Measurements from ENCODE around the gene PPFIA3. TPM values are rescaled to one million over a fixed set of nuclear protein-coding genes. Genes with fewer than 3 reads are reported as not detected.

The PPFIA3 gene
- total RNA-seq, 1 experiment from 2014 or later, result 8.3 TPM

GRCh38 chr19:49148044-49148682, 28.8 kb downstream of the PPFIA3 start:
- no TSS peak for BruUV-seq (replicated peaks)
- Histone ChIP-seq H3K27ac (no peak overlapping the region), H2AFZ (no peak overlapping the region), H3K9me2 (ENCODE audit: insufficient read depth) (no peaks in the 10 kb centered on the region), H4K20me1 (ENCODE audit: insufficient read depth) (no peaks in the 10 kb centered on the region), H3K36me3 (ENCODE audit: low read depth) (no peaks in the 10 kb centered on the region), H3K4me3 (peak overlapping the region; percentile 88; the same call in 1 of the 2 replicates), H3K4me2 (peak overlapping the region; percentile 99), H3K79me2 (ENCODE audit: low read depth) (no peaks in the 10 kb centered on the region), H3K27me3 (ENCODE audit: insufficient read depth, low read depth) (no peaks in the 10 kb centered on the region), H3K9me3 (ENCODE audit: insufficient read depth, low read depth) (no peaks in the 10 kb centered on the region), H3F3A (ENCODE audit: insufficient read depth, low read depth) (peaks cover 24% of the 10 kb centered on the region; the same call in 1 of the 2 replicates), H3K4me1 (replicated peaks; ENCODE audit: insufficient read depth) (peaks cover 16% of the 10 kb centered on the region; the same call in 1 of the 2 replicates)
- no peak for DNase-seq
- ChIA-PET CTCF (no interaction called here), POLR2A (ENCODE audit: unreplicated experiment) (interaction anchor here (0.6 kb wide), 1 partner anchor 54 kb away, joined by 6 read pairs; no protein-coding TSS in a partner anchor)
- intact Hi-C loops (cut with micrococcal nuclease; ENCODE audit: unreplicated experiment), result loop anchor here (2.0 kb wide), 1 partner anchor 29 kb away; the partner anchor contains the start of genes C19orf73 and PPFIA3
- no peak for TF ChIP-seq CTCF (conservative IDR thresholded peaks at IDR 0.05)
- no peak for TF ChIP-seq EZH2 (IDR thresholded peaks at IDR 0.05; ENCODE audit: low read depth)

DNA sequence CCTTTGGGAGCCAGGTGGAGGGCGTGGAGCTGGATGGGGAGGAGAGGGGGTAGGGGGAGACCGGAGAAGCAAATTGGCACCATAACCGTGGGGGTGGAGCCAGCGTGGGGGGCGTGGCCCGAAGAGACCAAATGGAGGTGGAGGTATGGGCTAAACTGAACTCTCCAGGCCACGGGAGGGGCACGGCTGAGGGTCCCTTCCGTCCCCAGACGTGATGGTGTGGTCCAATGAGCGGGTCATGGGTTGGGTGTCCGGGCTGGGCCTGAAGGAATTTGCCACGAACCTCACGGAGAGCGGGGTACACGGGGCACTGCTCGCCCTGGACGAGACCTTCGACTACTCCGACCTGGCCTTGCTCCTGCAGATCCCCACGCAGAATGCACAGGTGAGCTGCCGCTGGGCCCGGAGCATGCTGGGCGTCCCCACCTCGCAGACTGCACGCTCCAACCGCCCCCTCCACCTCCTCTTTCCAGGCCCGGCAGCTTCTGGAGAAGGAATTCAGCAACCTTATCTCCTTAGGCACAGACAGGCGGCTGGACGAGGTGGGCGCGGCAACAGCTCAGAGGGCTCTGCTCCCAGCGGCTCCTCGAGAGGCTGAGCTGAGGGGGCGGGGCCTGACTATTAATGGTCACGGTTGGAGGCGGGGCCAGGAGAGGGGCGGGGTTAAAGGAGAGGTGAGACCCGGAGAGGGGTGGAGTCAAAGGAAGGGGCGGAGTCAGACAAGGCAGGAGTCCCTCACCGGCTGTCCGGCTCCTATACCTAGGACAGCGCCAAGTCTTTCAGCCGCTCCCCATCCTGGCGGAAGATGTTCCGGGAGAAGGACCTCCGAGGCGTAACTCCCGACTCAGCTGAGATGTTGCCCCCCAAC, 29.7 kb downstream of the PPFIA3 start:
- CTCF ChIA-PET, result interaction anchor here (0.6 to 0.9 kb wide), 4 partner anchors 50 to 354 kb away, joined by 3 to 7 read pairs (median 5); no protein-coding TSS in a partner anchor
- TF ChIP-seq CTCF (conservative IDR thresholded peaks at IDR 0.05), result no peak
- no TSS peak for BruUV-seq (replicated peaks)
- H2AFZ ChIP-seq, result peak overlapping the region; percentile 92
- H3F3A ChIP-seq (ENCODE audit: insufficient read depth, low read depth), result peaks cover 24% of the 10 kb centered on the region; the same call in 1 of the 2 replicates
- no peaks in the 10 kb centered on the region for H3K9me2 ChIP-seq (ENCODE audit: insufficient read depth)
- H3K4me3 ChIP-seq, result peak overlapping the region; percentile 88
- intact Hi-C loops (cut with micrococcal nuclease; ENCODE audit: unreplicated experiment), result loop anchor here (2.0 kb wide), 1 partner anchor 30 kb away; the partner anchor contains the start of genes C19orf73 and PPFIA3
- POLR2A ChIA-PET (ENCODE audit: unreplicated experiment), result interaction anchor here (0.6 kb wide), 4 partner anchors 16 to 76 kb away, joined by 5 to 15 read pairs (median 10); no protein-coding TSS in a partner anchor
- peak overlapping the region; percentile 99 for H3K4me2 ChIP-seq
- 0 out of 2 replicates have a peak overlapping the region, but pooled peaks have one; percentile 37 for H3K27ac ChIP-seq
- H4K20me1 ChIP-seq (ENCODE audit: insufficient read depth), result no peaks in the 10 kb centered on the region
- no peaks in the 10 kb centered on the region for H3K9me3 ChIP-seq (ENCODE audit: insufficient read depth, low read depth)
- no peaks in the 10 kb centered on the region for H3K79me2 ChIP-seq (ENCODE audit: low read depth)
- H3K36me3 ChIP-seq (ENCODE audit: low read depth), result no peaks in the 10 kb centered on the region
- H3K4me1 ChIP-seq (replicated peaks; ENCODE audit: insufficient read depth), result peaks cover 16% of the 10 kb centered on the region; the same call in 1 of the 2 replicates
- DNase-seq, result peak; percentile 95 to 100
- H3K27me3 ChIP-seq (ENCODE audit: insufficient read depth, low read depth), result no peaks in the 10 kb centered on the region

GRCh38 chr19:49149652-49150105, 30.3 kb downstream of the PPFIA3 start:
- peak; percentile 61 to 70 for DNase-seq
- H3K27me3 ChIP-seq (ENCODE audit: insufficient read depth, low read depth), result no peaks in the 10 kb centered on the region
- H3F3A ChIP-seq (ENCODE audit: insufficient read depth, low read depth), result peaks cover 24% of the 10 kb centered on the region; the same call in 1 of the 2 replicates
- H3K27ac ChIP-seq, result peak overlapping the region; percentile 37
- peak overlapping the region; percentile 92 for H2AFZ ChIP-seq
- H3K4me2 ChIP-seq, result peak overlapping the region; percentile 99
- ChIA-PET POLR2A (ENCODE audit: unreplicated experiment) (interaction anchor here (0.6 kb wide), 1 partner anchor 307 kb away, joined by 9 read pairs; no protein-coding TSS in a partner anchor), CTCF (interaction anchor here (0.6 to 0.9 kb wide), 3 partner anchors 49 to 59 kb away, joined by 3 to 7 read pairs (median 5); no protein-coding TSS in a partner anchor)
- BruUV-seq (replicated peaks), result TSS peak; percentile 80
- H3K9me3 ChIP-seq (ENCODE audit: insufficient read depth, low read depth), result no peaks in the 10 kb centered on the region
- H4K20me1 ChIP-seq (ENCODE audit: insufficient read depth), result no peaks in the 10 kb centered on the region
- TF ChIP-seq EZH2 (IDR thresholded peaks at IDR 0.05; ENCODE audit: low read depth) (no peak), CTCF (conservative IDR thresholded peaks at IDR 0.05) (no peak)
- H3K36me3 ChIP-seq (ENCODE audit: low read depth), result no peaks in the 10 kb centered on the region
- intact Hi-C loops (cut with micrococcal nuclease; ENCODE audit: unreplicated experiment), result loop anchor here (2.0 kb wide), 1 partner anchor 31 kb away; the partner anchor contains the start of genes C19orf73 and PPFIA3
- H3K4me1 ChIP-seq (replicated peaks; ENCODE audit: insufficient read depth), result peaks cover 16% of the 10 kb centered on the region; the same call in 1 of the 2 replicates
- peak overlapping the region; percentile 88 for H3K4me3 ChIP-seq
- H3K79me2 ChIP-seq (ENCODE audit: low read depth), result no peaks in the 10 kb centered on the region
- no peaks in the 10 kb centered on the region for H3K9me2 ChIP-seq (ENCODE audit: insufficient read depth)
